MM.1S (cell line): ENCODE results near the gene GPATCH8.
A peak's percentile ranks its signal among the peaks of the same experiment; 100 is the strongest.
"Not testable (repeated sequence)": the region's sequence is repeated elsewhere in the genome, so short reads cannot be mapped to it uniquely, and the experiment has no call there.

ENCODE experiments used
- DNase-seq: peaks from one replicate; pipeline ENCODE4 v3.0.0-alpha.2; 2015
- H2AFZ ChIP-seq: fragments of 300-600 bp; sonication (generic); 2 replicates; pipeline ENCODE4 v1.6.0; 2016; ENCODE audit warnings: antibody characterized with exemption, low read length
- H3F3A ChIP-seq: fragments of 300-600 bp; sonication (generic); 2 replicates; pipeline ENCODE4 v1.6.1; 2016; ENCODE audit warnings: mild to moderate bottlenecking, antibody characterized with exemption, low read length, moderate library complexity, mixed read lengths; ENCODE audit not compliant: insufficient read depth
- H3K27ac ChIP-seq: fragments of 300-600 bp; sonication (generic); 2 replicates; pipeline ENCODE4 v1.5.1; 2016; ENCODE audit warnings: mild to moderate bottlenecking, low read length
- H3K27me3 ChIP-seq: fragments of 300-600 bp; sonication (generic); replicated peaks from 2 replicates; pipeline ENCODE4 v1.6.0; 2016; ENCODE audit warnings: low read length; ENCODE audit not compliant: insufficient read depth
- H3K36me3 ChIP-seq: fragments of 300-600 bp; sonication (generic); replicated peaks from 2 replicates; pipeline ENCODE4 v1.6.1; 2016; ENCODE audit warnings: mild to moderate bottlenecking, low read length, mixed read lengths; ENCODE audit not compliant: insufficient read depth
- H3K4me1 ChIP-seq: fragments of 300-600 bp; sonication (generic); 2 replicates; pipeline ENCODE4 v1.6.1; 2016; ENCODE audit warnings: low read length, mixed read lengths
- H3K4me2 ChIP-seq: fragments of 300-600 bp; sonication (generic); 2 replicates; pipeline ENCODE4 v1.6.0; 2016; ENCODE audit warnings: low read depth, low read length
- H3K4me3 ChIP-seq: fragments of 300-600 bp; sonication (generic); 2 replicates; pipeline ENCODE4 v1.5.1; 2016; ENCODE audit warnings: low read length, mixed read lengths
- H3K79me2 ChIP-seq: fragments of 300-600 bp; sonication (generic); 2 replicates; pipeline ENCODE4 v1.6.1; 2016; ENCODE audit warnings: mixed run types, low read length, mixed read lengths
- H3K9ac ChIP-seq: fragments of 300-600 bp; sonication (generic); 2 replicates; pipeline ENCODE4 v1.6.1; 2016; ENCODE audit warnings: low read length, mixed read lengths
- H3K9me2 ChIP-seq: fragments of 300-600 bp; sonication (generic); replicated peaks from 2 replicates; pipeline ENCODE4 v1.6.1; 2016; ENCODE audit warnings: mild to moderate bottlenecking, low read length, mixed read lengths; ENCODE audit not compliant: insufficient read depth
- H3K9me3 ChIP-seq: fragments of 300-600 bp; sonication (generic); replicated peaks from 2 replicates; pipeline ENCODE4 v1.6.1; 2016; ENCODE audit warnings: mild to moderate bottlenecking, low read length, mixed read lengths; ENCODE audit not compliant: insufficient read depth
- H4K20me1 ChIP-seq: fragments of 300-600 bp; sonication (generic); 2 replicates; pipeline ENCODE4 v1.6.1; 2016; ENCODE audit warnings: mild to moderate bottlenecking, low read length, moderate library complexity, mixed read lengths; ENCODE audit not compliant: insufficient read depth
- EZH2 ChIP-seq: fragments of 300-600 bp; sonication (generic); optimal IDR thresholded peaks from 2 replicates; pipeline ENCODE3; 2017; ENCODE audit warnings: low read depth, mild to moderate bottlenecking, antibody characterized with exemption, low read length, mixed read lengths
- EZH2phosphoT487 ChIP-seq: fragments of 300-600 bp; sonication (generic); IDR thresholded peaks from 2 replicates; pipeline ENCODE4 v1.6.1; 2018; ENCODE audit warnings: antibody characterized with exemption, low read length
- TF ChIP-seq, protein P1 (sequence below): fragments of 300-600 bp; sonication (generic); IDR thresholded peaks from 2 replicates; pipeline ENCODE4 v1.5.1; 2016; ENCODE audit warnings: antibody characterized with exemption, low read length, mixed read lengths

GPATCH8 gene

GRCh38 chr17:44523672-44523972 is 20.4 kb upstream of the GPATCH8 start:
- Histone ChIP-seq H3K79me2 (no peaks in the 10 kb centered on the region), H3K9ac (no peak overlapping the region), H3K4me3 (0 out of 2 replicates have a peak overlapping the region, but pooled peaks have one; percentile 16), H3K27ac (no peak overlapping the region), H3F3A (no peaks in the 10 kb centered on the region), H3K27me3 (no peaks in the 10 kb centered on the region), H3K9me3 (no peaks in the 10 kb centered on the region), H2AFZ (peak overlapping the region; percentile 85), H3K36me3 (no peaks in the 10 kb centered on the region), H3K4me2 (peak overlapping the region; percentile 49; the same call in 1 of the 2 replicates), H3K4me1 (0 out of 2 replicates have a peak, but pooled peaks cover 3% of the 10 kb centered on the region), H3K9me2 (no peaks in the 10 kb centered on the region), H4K20me1 (no peaks in the 10 kb centered on the region)
- no peak for DNase-seq
- no peak for TF ChIP-seq EZH2
- no peak for TF ChIP-seq EZH2phosphoT487
- TF ChIP-seq, protein P1, sequence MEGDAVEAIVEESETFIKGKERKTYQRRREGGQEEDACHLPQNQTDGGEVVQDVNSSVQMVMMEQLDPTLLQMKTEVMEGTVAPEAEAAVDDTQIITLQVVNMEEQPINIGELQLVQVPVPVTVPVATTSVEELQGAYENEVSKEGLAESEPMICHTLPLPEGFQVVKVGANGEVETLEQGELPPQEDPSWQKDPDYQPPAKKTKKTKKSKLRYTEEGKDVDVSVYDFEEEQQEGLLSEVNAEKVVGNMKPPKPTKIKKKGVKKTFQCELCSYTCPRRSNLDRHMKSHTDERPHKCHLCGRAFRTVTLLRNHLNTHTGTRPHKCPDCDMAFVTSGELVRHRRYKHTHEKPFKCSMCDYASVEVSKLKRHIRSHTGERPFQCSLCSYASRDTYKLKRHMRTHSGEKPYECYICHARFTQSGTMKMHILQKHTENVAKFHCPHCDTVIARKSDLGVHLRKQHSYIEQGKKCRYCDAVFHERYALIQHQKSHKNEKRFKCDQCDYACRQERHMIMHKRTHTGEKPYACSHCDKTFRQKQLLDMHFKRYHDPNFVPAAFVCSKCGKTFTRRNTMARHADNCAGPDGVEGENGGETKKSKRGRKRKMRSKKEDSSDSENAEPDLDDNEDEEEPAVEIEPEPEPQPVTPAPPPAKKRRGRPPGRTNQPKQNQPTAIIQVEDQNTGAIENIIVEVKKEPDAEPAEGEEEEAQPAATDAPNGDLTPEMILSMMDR: no peak

DNA sequence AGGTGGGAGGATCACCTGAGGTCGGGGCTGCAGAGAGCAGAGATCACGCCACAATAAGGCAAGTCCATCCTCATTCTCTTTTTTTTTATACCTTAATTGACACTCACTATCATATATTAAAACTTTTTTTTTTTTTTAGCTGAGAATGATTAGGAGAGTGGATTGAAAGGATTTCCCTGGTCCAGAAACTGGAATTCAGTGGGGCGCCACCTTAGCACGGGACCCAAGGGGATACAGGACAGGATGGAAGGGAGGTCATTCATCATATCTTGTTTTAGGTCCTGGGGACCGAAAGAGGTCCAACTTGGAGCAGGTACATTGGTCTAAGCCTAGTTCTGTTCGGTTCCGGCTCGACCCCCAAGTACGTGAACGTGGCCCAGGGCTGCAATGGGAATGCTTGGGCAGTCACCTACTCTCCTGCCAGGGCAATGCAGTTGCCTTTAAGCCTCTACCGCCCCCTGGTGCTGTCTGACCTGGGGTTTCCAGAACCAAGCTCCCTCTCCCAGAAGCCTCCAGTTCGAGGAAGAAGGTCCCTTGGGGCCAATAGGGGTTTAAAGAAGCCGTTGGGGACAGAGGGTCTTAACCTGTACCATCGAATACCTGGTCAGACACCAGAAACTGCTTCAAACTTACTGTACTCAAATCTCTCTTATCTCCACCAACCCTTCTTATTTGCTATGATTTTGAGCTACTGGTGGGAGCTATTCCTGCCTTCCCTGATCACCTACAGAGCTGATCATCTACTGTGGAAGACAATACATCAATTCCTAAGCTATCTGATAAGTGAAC is 19.9 kb upstream of the GPATCH8 start:
- Histone ChIP-seq H3K4me2 (peak overlapping the region; percentile 49), H3K27ac (no peak overlapping the region), H3K9me3 (no peaks in the 10 kb centered on the region), H3F3A (no peaks in the 10 kb centered on the region), H3K9ac (no peak overlapping the region), H3K4me1 (0 out of 2 replicates have a peak, but pooled peaks cover 3% of the 10 kb centered on the region), H4K20me1 (no peaks in the 10 kb centered on the region), H3K27me3 (no peaks in the 10 kb centered on the region), H3K4me3 (0 out of 2 replicates have a peak overlapping the region, but pooled peaks have one; percentile 16), H3K36me3 (no peaks in the 10 kb centered on the region), H2AFZ (peak overlapping the region; percentile 85), H3K9me2 (no peaks in the 10 kb centered on the region), H3K79me2 (no peaks in the 10 kb centered on the region)
- peak; percentile 78 for DNase-seq
- no peak for TF ChIP-seq EZH2
- TF ChIP-seq, protein P1: peak; percentile 83
- TF ChIP-seq EZH2phosphoT487: no peak

- H4K20me1 ChIP-seq: no peaks in the 10 kb centered on the region
- no peak overlapping the region for H2AFZ ChIP-seq
- no peaks in the 10 kb centered on the region for H3K36me3 ChIP-seq
- TF ChIP-seq, protein P1: no peak
- TF ChIP-seq EZH2phosphoT487 (no peak), EZH2 (no peak)
- H3K9me2 ChIP-seq: no peaks in the 10 kb centered on the region
- H3K79me2 ChIP-seq: no peaks in the 10 kb centered on the region
- no peak overlapping the region for H3K27ac ChIP-seq
- H3K4me3 ChIP-seq: no peak overlapping the region
- no peaks in the 10 kb centered on the region for H3F3A ChIP-seq
- no peaks in the 10 kb centered on the region for H3K9me3 ChIP-seq
- no peak overlapping the region for H3K9ac ChIP-seq
- no peak overlapping the region for H3K4me2 ChIP-seq
- H3K4me1 ChIP-seq: 0 out of 2 replicates have a peak, but pooled peaks cover 2% of the 10 kb centered on the region
- DNase-seq: no peak
- H3K27me3 ChIP-seq: no peaks in the 10 kb centered on the region
Measured at GRCh38 chr17:44518032-44518431, 14.8 kb upstream of the GPATCH8 start.

DNA sequence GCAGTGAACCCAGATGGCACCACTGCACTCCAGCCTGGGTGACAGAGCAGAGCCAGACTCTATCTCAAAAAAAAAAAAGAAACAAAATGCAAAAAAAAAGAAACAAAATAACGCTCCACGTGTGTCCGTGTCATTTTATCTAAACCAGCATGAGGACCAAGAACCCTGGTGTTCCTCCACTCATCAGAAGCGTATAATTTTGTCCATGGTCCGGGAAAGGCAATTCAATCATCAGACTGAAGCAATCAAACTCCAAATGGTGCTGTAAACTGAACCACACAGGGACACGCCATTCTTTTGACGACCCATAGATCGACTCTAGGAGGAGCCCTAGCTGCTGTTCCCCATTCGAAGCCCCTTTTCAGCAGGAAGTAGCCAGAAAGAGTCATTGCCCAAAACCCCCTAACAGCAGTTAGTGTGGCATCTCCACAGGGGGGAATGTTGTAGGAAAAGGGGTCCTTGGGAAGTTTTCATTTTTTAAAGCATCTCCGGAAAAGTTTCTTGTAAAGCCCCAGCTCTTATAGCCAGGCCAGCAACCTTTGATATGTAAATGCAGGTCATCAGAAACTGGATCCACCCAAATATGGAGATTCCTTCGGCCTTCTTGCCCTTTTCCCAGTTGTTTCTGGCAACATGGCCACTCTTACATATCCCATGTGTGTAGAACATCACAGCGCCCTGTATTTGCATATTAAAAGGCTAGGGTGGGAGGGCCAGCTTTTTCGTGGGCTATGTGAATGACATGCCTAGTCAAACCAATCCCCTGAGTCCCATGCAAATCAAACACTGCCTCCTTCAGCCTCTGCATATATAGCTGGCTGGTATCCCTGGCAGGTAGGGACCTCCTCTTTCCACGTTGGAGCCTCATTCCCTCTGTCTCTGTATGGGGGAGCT is 8.3 kb upstream of the GPATCH8 start:
- not testable (repeated sequence) for H3F3A ChIP-seq, H3K27ac ChIP-seq, H3K9me3 ChIP-seq, DNase-seq, H3K27me3 ChIP-seq, H4K20me1 ChIP-seq, H3K4me1 ChIP-seq, H3K4me3 ChIP-seq, H3K4me2 ChIP-seq, H2AFZ ChIP-seq, H3K9me2 ChIP-seq, H3K36me3 ChIP-seq, H3K9ac ChIP-seq, H3K79me2 ChIP-seq

- not testable (repeated sequence) for H3F3A ChIP-seq, H3K4me2 ChIP-seq, H3K4me1 ChIP-seq, H3K9ac ChIP-seq, H2AFZ ChIP-seq, H3K4me3 ChIP-seq, H3K27ac ChIP-seq, H3K9me2 ChIP-seq, H3K9me3 ChIP-seq, H3K27me3 ChIP-seq, H3K36me3 ChIP-seq, DNase-seq, H4K20me1 ChIP-seq
- peaks cover 11% of the 10 kb centered on the region for H3K79me2 ChIP-seq
Measured at GRCh38 chr17:44506939-44507604, 3.9 kb upstream of the GPATCH8 start.
